ENCODE data around the gene DHX30. TPM values are rescaled to one million over a fixed set of nuclear protein-coding genes. Genes with fewer than 3 reads are reported as not detected.
"Not testable (repeated sequence)": the region's sequence is repeated elsewhere in the genome, so short reads cannot be mapped to it uniquely, and the experiment has no call there.

DHX30 gene
- total RNA-seq, 1 donor from 2014 or later = 56.0 TPM

GRCh38 chr3:47884603-47885002, 81.7 kb downstream of the DHX30 start:
- DNase-seq (ENCODE audit: low read depth in 2 of 2) = no peak

GRCh38 chr3:47885168-47885567, 82.2 kb downstream of the DHX30 start:
- DNase-seq (ENCODE audit: low read depth in 2 of 2) = no peak

GRCh38 chr3:47887991-47888390, 85.1 kb downstream of the DHX30 start:
- DNase-seq (ENCODE audit: low read depth in 2 of 2) = not testable (repeated sequence)

- peak; percentile 21 to 47 for DNase-seq (ENCODE audit: low read depth in 2 of 2)
Observed at GRCh38 chr3:47888986-47889757, 86.2 kb downstream of the DHX30 start.

GRCh38 chr3:47890126-47890827, 87.3 kb downstream of the DHX30 start:
- no peak for DNase-seq (ENCODE audit: low read depth in 2 of 2)

- no peak for DNase-seq (ENCODE audit: low read depth in 2 of 2)
Observed at GRCh38 chr3:47890828-47891612, 88.1 kb downstream of the DHX30 start.

- no peak for DNase-seq (ENCODE audit: low read depth in 2 of 2)
Observed at GRCh38 chr3:47891613-47892005, 88.7 kb downstream of the DHX30 start.

GRCh38 chr3:47892286-47893040, 89.5 kb downstream of the DHX30 start:
- DNase-seq (ENCODE audit: low read depth in 2 of 2) = no peak

GRCh38 chr3:47895241-47895640, 92.3 kb downstream of the DHX30 start:
- no peak for DNase-seq (ENCODE audit: low read depth in 2 of 2)

- no peak for DNase-seq (ENCODE audit: low read depth in 2 of 2)
Observed at GRCh38 chr3:47896736-47897135, 93.8 kb downstream of the DHX30 start.

GRCh38 chr3:47897954-47898353, 95.0 kb downstream of the DHX30 start:
- no peak for DNase-seq (ENCODE audit: low read depth in 2 of 2)

GRCh38 chr3:47899495-47900108, 96.7 kb downstream of the DHX30 start:
- no peak for DNase-seq (ENCODE audit: low read depth in 2 of 2)

Other genes starting within 250 kb of the DHX30 start
- gene CSPG5, start 224.3 kb upstream of the DHX30 start, total RNA-seq = under 0.01 and 0.40 TPM in 2 replicates
- 24.0 and 27.0 TPM in 2 replicates for gene SMARCC1, start 21.2 kb upstream of the DHX30 start, total RNA-seq
- 36.7 and 39.2 TPM in 2 replicates for gene MAP4, start 213.3 kb downstream of the DHX30 start, total RNA-seq